Neural progenitor cell (in vitro differentiated cells): ENCODE results near the gene AHRR.

Experiments
- CTCF ChIP-seq: fragments of 200-600 bp; sonication (generic); IDR thresholded peaks from 2 replicates; pipeline ENCODE4 v1.5.1; 2017; ENCODE audit warnings: antibody characterized with exemption, mild to moderate bottlenecking
- EZH2 ChIP-seq: fragments of 200-600 bp; sonication (generic); IDR thresholded peaks from 2 replicates; pipeline ENCODE4 v1.6.1; 2017; ENCODE audit warnings: antibody characterized with exemption, mild to moderate bottlenecking, moderate library complexity

- no peak for TF ChIP-seq CTCF
- TF ChIP-seq EZH2: no peak
Observed at GRCh38 chr5:404666-405241, 83.2 kb downstream of the AHRR start.
